ENCODE measurements around the gene ABTB1.

Gene ABTB1

GRCh38 chr3:127684871-127685707 lies 12.3 kb downstream of the ABTB1 start:
- Histone ChIP-seq H3K36me3 (ENCODE audit: control insufficient read depth, low read depth, low read length) (no peaks in the 10 kb centered on the region), H3K4me1 (ENCODE audit: control insufficient read depth, low read depth, low read length) (peaks cover 11% of the 10 kb centered on the region), H3K27ac (ENCODE audit: low read length) (no peak overlapping the region)

DNA sequence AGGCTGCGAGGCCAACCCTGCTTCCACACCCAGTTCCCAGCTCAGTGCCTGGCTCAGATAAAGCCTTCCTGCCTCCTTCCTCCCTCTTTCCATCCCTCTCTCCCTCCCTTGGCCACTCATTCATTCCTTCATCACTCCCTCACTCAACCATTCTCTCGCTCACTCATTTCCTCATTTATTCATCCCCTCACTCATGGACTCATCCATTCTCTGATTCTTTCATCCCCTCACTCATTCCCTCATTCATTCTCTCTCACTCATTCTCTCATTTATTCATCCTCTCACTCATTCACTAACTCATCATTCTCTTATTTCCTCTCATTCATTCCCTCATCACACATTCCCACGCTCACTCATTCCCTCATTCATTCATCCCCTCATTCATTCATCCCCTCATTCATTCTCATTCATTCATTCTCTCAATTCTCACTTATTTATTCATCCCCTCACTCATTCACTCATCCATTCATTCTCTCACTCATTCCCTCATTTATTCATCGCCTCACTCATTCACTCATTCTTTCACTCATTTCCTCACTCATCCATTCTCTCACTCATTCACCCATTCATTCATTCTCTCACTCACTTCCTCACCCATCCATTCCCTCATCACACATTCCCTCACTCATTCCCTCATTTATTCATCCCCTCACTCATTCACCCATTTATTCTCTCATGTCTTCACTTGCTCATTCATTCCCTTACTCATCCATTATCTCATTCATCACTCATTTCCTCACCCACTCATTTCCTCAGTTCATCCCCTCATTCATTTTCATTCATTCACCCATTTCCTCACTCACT lies 13.2 kb downstream of the ABTB1 start:
- Histone ChIP-seq H3K4me3 (ENCODE audit: low read length) (no peak overlapping the region), H3K36me3 (ENCODE audit: control insufficient read depth, low read depth, low read length) (no peaks in the 10 kb centered on the region), H3K9ac (ENCODE audit: low read length) (no peak overlapping the region), H3K27me3 (ENCODE audit: control insufficient read depth, insufficient read depth, low read length) (no peaks in the 10 kb centered on the region), H3K4me1 (ENCODE audit: control insufficient read depth, low read depth, low read length) (peaks cover 17% of the 10 kb centered on the region), H3K27ac (ENCODE audit: low read length) (no peak overlapping the region), H3K9me3 (ENCODE audit: control insufficient read depth, low read depth, low read length) (no peaks in the 10 kb centered on the region)

More at GRCh38 chr3:127684871-127685707, 12.3 kb downstream of the ABTB1 start:
- no peak overlapping the region for H3K9ac ChIP-seq (ENCODE audit: low read length)
- no peak overlapping the region for H3K4me3 ChIP-seq (ENCODE audit: low read length)
- H3K27me3 ChIP-seq (ENCODE audit: control insufficient read depth, insufficient read depth, low read length): no peaks in the 10 kb centered on the region
- no peaks in the 10 kb centered on the region for H3K9me3 ChIP-seq (ENCODE audit: control insufficient read depth, low read depth, low read length)

- Histone ChIP-seq H3K9ac (ENCODE audit: low read length) (no peak overlapping the region), H3K36me3 (ENCODE audit: control insufficient read depth, low read depth, low read length) (no peaks in the 10 kb centered on the region), H3K27me3 (ENCODE audit: control insufficient read depth, insufficient read depth, low read length) (no peaks in the 10 kb centered on the region), H3K4me1 (ENCODE audit: control insufficient read depth, low read depth, low read length) (peaks cover 17% of the 10 kb centered on the region), H3K4me3 (ENCODE audit: low read length) (no peak overlapping the region), H3K9me3 (ENCODE audit: control insufficient read depth, low read depth, low read length) (no peaks in the 10 kb centered on the region), H3K27ac (ENCODE audit: low read length) (no peak overlapping the region)
Measured at GRCh38 chr3:127686512-127686894, 13.8 kb downstream of the ABTB1 start.

DNA sequence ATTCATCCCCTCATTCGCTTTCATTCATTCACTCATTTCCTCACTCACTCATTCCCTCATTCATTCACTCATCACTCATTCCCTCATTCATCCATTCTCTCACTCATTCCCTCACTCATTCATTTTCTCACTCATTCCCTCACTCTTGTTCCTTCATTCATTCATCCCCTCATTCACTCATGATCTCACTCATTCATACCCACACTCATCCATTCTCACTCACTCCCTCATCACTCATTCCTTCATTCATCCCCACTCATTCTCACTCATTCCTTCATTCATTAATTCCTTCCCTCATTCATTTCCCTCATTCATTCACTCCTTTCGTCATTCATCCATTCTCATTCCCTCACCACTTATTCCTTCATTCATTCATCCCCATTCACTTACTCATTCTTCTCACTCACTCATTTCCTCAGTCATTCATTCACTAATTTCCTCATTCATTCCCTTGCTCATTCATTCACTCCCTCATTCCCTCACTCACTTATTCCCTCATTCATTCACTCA lies 14.5 kb downstream of the ABTB1 start:
- H3K9ac ChIP-seq (ENCODE audit: low read length): no peak overlapping the region
- no peaks in the 10 kb centered on the region for H3K36me3 ChIP-seq (ENCODE audit: control insufficient read depth, low read depth, low read length)
- H3K27me3 ChIP-seq (ENCODE audit: control insufficient read depth, insufficient read depth, low read length): no peaks in the 10 kb centered on the region
- no peak overlapping the region for H3K4me3 ChIP-seq (ENCODE audit: low read length)
- H3K27ac ChIP-seq (ENCODE audit: low read length): no peak overlapping the region
- H3K4me1 ChIP-seq (ENCODE audit: control insufficient read depth, low read depth, low read length): peaks cover 17% of the 10 kb centered on the region
- no peaks in the 10 kb centered on the region for H3K9me3 ChIP-seq (ENCODE audit: control insufficient read depth, low read depth, low read length)

GRCh38 chr3:127688022-127688415 lies 15.3 kb downstream of the ABTB1 start:
- H3K9ac ChIP-seq (ENCODE audit: low read length): no peak overlapping the region
- no peaks in the 10 kb centered on the region for H3K9me3 ChIP-seq (ENCODE audit: control insufficient read depth, low read depth, low read length)
- no peaks in the 10 kb centered on the region for H3K36me3 ChIP-seq (ENCODE audit: control insufficient read depth, low read depth, low read length)
- H3K4me3 ChIP-seq (ENCODE audit: low read length): no peak overlapping the region
- no peaks in the 10 kb centered on the region for H3K27me3 ChIP-seq (ENCODE audit: control insufficient read depth, insufficient read depth, low read length)
- no peak overlapping the region for H3K27ac ChIP-seq (ENCODE audit: low read length)
- peaks cover 17% of the 10 kb centered on the region for H3K4me1 ChIP-seq (ENCODE audit: control insufficient read depth, low read depth, low read length)

DNA sequence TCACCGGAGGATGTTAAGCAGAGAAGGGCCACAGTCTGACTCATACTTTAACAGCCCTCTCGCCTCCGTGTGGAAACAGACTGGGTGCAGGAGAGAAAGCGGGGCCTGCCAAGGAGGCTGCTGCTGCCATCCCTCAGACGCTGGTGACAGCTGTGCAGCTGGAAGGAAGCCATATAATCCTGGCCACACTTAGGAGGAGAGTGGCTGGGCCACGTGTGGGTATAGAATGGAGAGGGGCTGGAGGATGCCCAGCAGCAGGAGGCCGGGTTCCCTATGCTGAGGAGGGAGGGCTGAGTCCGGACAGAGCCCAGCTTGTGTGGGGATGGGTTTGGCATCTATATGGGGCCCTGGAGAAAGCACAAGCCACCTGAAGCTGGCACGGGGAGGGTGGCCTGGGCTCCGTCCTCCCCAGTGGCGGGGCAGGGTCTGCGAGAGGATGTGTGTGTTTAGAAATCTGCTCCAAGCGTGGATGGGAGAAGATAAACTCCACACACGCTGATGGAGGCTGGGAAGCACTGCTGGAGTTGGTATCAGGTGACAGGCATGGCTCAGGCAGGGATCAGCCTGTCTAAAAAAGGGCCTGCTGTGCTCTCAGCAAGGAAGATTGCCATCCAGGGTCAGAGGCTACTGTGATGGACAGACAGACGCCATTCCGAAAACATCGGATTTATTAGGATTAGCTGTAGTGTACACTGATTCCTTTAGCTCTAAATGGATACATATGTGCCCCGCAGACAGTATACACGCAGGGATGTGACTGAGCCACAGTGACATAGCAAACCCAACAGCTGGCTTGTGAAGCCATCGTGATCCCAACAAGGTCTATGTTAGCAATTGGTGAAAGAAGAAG lies 15.9 kb downstream of the ABTB1 start:
- H3K27ac ChIP-seq (ENCODE audit: low read length): no peak overlapping the region
- no peaks in the 10 kb centered on the region for H3K27me3 ChIP-seq (ENCODE audit: control insufficient read depth, insufficient read depth, low read length)
- peaks cover 17% of the 10 kb centered on the region for H3K4me1 ChIP-seq (ENCODE audit: control insufficient read depth, low read depth, low read length)
- no peaks in the 10 kb centered on the region for H3K9me3 ChIP-seq (ENCODE audit: control insufficient read depth, low read depth, low read length)
- H3K4me3 ChIP-seq (ENCODE audit: low read length): no peak overlapping the region
- no peak overlapping the region for H3K9ac ChIP-seq (ENCODE audit: low read length)
- H3K36me3 ChIP-seq (ENCODE audit: control insufficient read depth, low read depth, low read length): no peaks in the 10 kb centered on the region

- no peaks in the 10 kb centered on the region for H3K9me3 ChIP-seq (ENCODE audit: control insufficient read depth, low read depth, low read length)
- H3K9ac ChIP-seq (ENCODE audit: low read length): no peak overlapping the region
- H3K4me3 ChIP-seq (ENCODE audit: low read length): no peak overlapping the region
- peaks cover 17% of the 10 kb centered on the region for H3K4me1 ChIP-seq (ENCODE audit: control insufficient read depth, low read depth, low read length)
- no peak overlapping the region for H3K27ac ChIP-seq (ENCODE audit: low read length)
- H3K36me3 ChIP-seq (ENCODE audit: control insufficient read depth, low read depth, low read length): no peaks in the 10 kb centered on the region
- no peaks in the 10 kb centered on the region for H3K27me3 ChIP-seq (ENCODE audit: control insufficient read depth, insufficient read depth, low read length)
Measured at GRCh38 chr3:127689266-127689860, 16.6 kb downstream of the ABTB1 start.

GRCh38 chr3:127690106-127690505 lies 17.4 kb downstream of the ABTB1 start:
- H3K36me3 ChIP-seq (ENCODE audit: control insufficient read depth, low read depth, low read length): no peaks in the 10 kb centered on the region
- H3K9me3 ChIP-seq (ENCODE audit: control insufficient read depth, low read depth, low read length): no peaks in the 10 kb centered on the region
- H3K27ac ChIP-seq (ENCODE audit: low read length): no peak overlapping the region
- H3K27me3 ChIP-seq (ENCODE audit: control insufficient read depth, insufficient read depth, low read length): no peaks in the 10 kb centered on the region
- peaks cover 17% of the 10 kb centered on the region for H3K4me1 ChIP-seq (ENCODE audit: control insufficient read depth, low read depth, low read length)
- H3K4me3 ChIP-seq (ENCODE audit: low read length): no peak overlapping the region
- no peak overlapping the region for H3K9ac ChIP-seq (ENCODE audit: low read length)

DNA sequence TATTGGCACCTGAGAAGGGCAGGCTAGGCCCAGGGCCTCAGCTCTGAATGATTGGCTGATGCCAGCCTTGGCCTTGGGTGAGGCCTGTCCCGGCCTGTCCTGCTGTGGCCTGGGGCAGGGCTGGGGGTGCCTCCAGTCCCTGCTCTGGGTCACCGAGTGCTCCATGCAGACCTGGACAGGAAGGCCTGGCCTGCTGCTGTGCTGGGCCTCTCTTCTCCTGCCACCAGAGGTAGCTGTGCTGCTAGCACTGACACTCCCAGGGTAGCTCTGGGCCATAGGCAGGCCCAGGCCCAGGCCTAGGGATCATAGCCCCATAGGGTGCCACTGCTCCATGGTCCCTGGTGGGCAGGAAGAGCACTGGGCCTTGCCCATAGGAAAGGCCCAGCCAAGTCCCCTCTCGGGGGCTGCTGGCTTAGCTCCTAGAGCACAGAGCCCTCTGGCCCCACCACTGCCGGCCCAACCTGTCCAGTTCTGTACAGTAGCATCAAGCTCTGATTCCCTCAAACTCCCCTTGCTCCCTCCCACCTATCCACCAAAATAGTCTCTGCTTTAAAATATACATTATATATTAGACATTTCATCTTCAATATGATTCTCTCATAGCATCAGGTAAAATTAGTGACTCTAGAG lies 18.2 kb downstream of the ABTB1 start:
- Histone ChIP-seq H3K36me3 (ENCODE audit: control insufficient read depth, low read depth, low read length) (no peaks in the 10 kb centered on the region), H3K27ac (ENCODE audit: low read length) (no peak overlapping the region), H3K9me3 (ENCODE audit: control insufficient read depth, low read depth, low read length) (no peaks in the 10 kb centered on the region), H3K27me3 (ENCODE audit: control insufficient read depth, insufficient read depth, low read length) (no peaks in the 10 kb centered on the region), H3K4me1 (ENCODE audit: control insufficient read depth, low read depth, low read length) (peaks cover 17% of the 10 kb centered on the region), H3K9ac (ENCODE audit: low read length) (no peak overlapping the region), H3K4me3 (ENCODE audit: low read length) (no peak overlapping the region)

- H3K9ac ChIP-seq (ENCODE audit: low read length): no peak overlapping the region
- H3K27me3 ChIP-seq (ENCODE audit: control insufficient read depth, insufficient read depth, low read length): no peaks in the 10 kb centered on the region
- no peak overlapping the region for H3K27ac ChIP-seq (ENCODE audit: low read length)
- no peaks in the 10 kb centered on the region for H3K9me3 ChIP-seq (ENCODE audit: control insufficient read depth, low read depth, low read length)
- H3K4me3 ChIP-seq (ENCODE audit: low read length): no peak overlapping the region
- peaks cover 17% of the 10 kb centered on the region for H3K4me1 ChIP-seq (ENCODE audit: control insufficient read depth, low read depth, low read length)
- no peaks in the 10 kb centered on the region for H3K36me3 ChIP-seq (ENCODE audit: control insufficient read depth, low read depth, low read length)
Measured at GRCh38 chr3:127691489-127691888, 18.7 kb downstream of the ABTB1 start.
